Osteocyte (in vitro differentiated cells): ENCODE results near the gene SLC11A1. TPM values are rescaled to one million over a fixed set of nuclear protein-coding genes. Genes with fewer than 3 reads are reported as not detected.

Experiments used
- DNase-seq: peaks from one replicate; pipeline ENCODE4 v3.0.0; 2021; ENCODE audit warnings: mixed read lengths; ENCODE audit not compliant: unreplicated experiment; ENCODE audit errors: extremely low spot score
- H3K27ac Mint-ChIP-seq: one replicate; pipeline ENCODE4 v1.8.0; 2021; ENCODE audit warnings: mild to moderate bottlenecking, mixed read lengths; ENCODE audit not compliant: unreplicated experiment
- H3K27me3 Mint-ChIP-seq: one replicate; pipeline ENCODE4 v1.8.0; 2021; ENCODE audit warnings: mixed read lengths; ENCODE audit not compliant: unreplicated experiment
- H3K36me3 Mint-ChIP-seq: one replicate; pipeline ENCODE4 v1.8.0; 2021; ENCODE audit warnings: mixed read lengths; ENCODE audit not compliant: unreplicated experiment
- H3K4me1 Mint-ChIP-seq: one replicate; pipeline ENCODE4 v1.8.0; 2021; ENCODE audit warnings: mixed read lengths; ENCODE audit not compliant: unreplicated experiment
- H3K4me3 Mint-ChIP-seq: one replicate; pipeline ENCODE4 v1.8.0; 2021; ENCODE audit warnings: mild to moderate bottlenecking, moderate library complexity, mixed read lengths; ENCODE audit not compliant: unreplicated experiment
- H3K9me3 Mint-ChIP-seq: one replicate; pipeline ENCODE4 v1.8.0; 2021; ENCODE audit warnings: mixed read lengths; ENCODE audit not compliant: unreplicated experiment
- CTCF ChIP-seq: fragments of 200-600 bp; sonication (generic); IDR thresholded peaks from 2 replicates; pipeline ENCODE4 v1.5.0; 2021; ENCODE audit warnings: antibody characterized with exemption, mild to moderate bottlenecking, moderate library complexity
- total RNA-seq: library from RNA; stranded (reverse); gene quantifications from 2 replicates; pipeline ENCODE4 v1.2.1, GENCODE V29; 2021

SLC11A1 gene
- total RNA-seq, 1 donor from 2014 or later, result 0.16 TPM

- peaks cover 18% of the 10 kb centered on the region for H3K4me1 Mint-ChIP-seq
- TF ChIP-seq CTCF, result no peak
- no peak overlapping the region for H3K4me3 Mint-ChIP-seq
- no peaks in the 10 kb centered on the region for H3K27me3 Mint-ChIP-seq
- no peak for DNase-seq
- H3K36me3 Mint-ChIP-seq, result no peaks in the 10 kb centered on the region
- no peak overlapping the region for H3K27ac Mint-ChIP-seq
- no peaks in the 10 kb centered on the region for H3K9me3 Mint-ChIP-seq
Observed at GRCh38 chr2:218344755-218345417, 37.2 kb upstream of the SLC11A1 start.

- no peak overlapping the region for H3K27ac Mint-ChIP-seq
- peaks cover 18% of the 10 kb centered on the region for H3K4me1 Mint-ChIP-seq
- no peaks in the 10 kb centered on the region for H3K9me3 Mint-ChIP-seq
- H3K27me3 Mint-ChIP-seq, result no peaks in the 10 kb centered on the region
- H3K4me3 Mint-ChIP-seq, result no peak overlapping the region
- TF ChIP-seq CTCF, result no peak
- no peak for DNase-seq
- H3K36me3 Mint-ChIP-seq, result no peaks in the 10 kb centered on the region
Observed at GRCh38 chr2:218345491-218346236, 36.4 kb upstream of the SLC11A1 start.

GRCh38 chr2:218347172-218347571 lies 34.9 kb upstream of the SLC11A1 start:
- Mint-ChIP-seq H3K27me3 (no peaks in the 10 kb centered on the region), H3K4me3 (no peak overlapping the region)

GRCh38 chr2:218354045-218354444 lies 28.0 kb upstream of the SLC11A1 start:
- H3K36me3 Mint-ChIP-seq, result peaks cover 3% of the 10 kb centered on the region
- peaks cover 13% of the 10 kb centered on the region for H3K9me3 Mint-ChIP-seq
- TF ChIP-seq CTCF, result no peak
- no peaks in the 10 kb centered on the region for H3K27me3 Mint-ChIP-seq
- H3K4me1 Mint-ChIP-seq, result peaks cover 7% of the 10 kb centered on the region
- no peak overlapping the region for H3K4me3 Mint-ChIP-seq
- no peak overlapping the region for H3K27ac Mint-ChIP-seq
- no peak for DNase-seq

More at GRCh38 chr2:218347172-218347571, 34.9 kb upstream of the SLC11A1 start:
- no peak for DNase-seq
- no peak overlapping the region for H3K27ac Mint-ChIP-seq
- no peak for TF ChIP-seq CTCF
- peaks cover 6% of the 10 kb centered on the region for H3K9me3 Mint-ChIP-seq
- H3K36me3 Mint-ChIP-seq, result peaks cover 3% of the 10 kb centered on the region
- peaks cover 18% of the 10 kb centered on the region for H3K4me1 Mint-ChIP-seq

- Mint-ChIP-seq H3K27ac (no peak overlapping the region), H3K4me3 (no peak overlapping the region), H3K27me3 (no peaks in the 10 kb centered on the region), H3K9me3 (peaks cover 13% of the 10 kb centered on the region), H3K4me1 (peaks cover 9% of the 10 kb centered on the region), H3K36me3 (peaks cover 3% of the 10 kb centered on the region)
- no peak for DNase-seq
- no peak for TF ChIP-seq CTCF
Observed at GRCh38 chr2:218354850-218355443, 27.1 kb upstream of the SLC11A1 start.
